NT2/D1 (cell line): ENCODE measurements around the gene CRYL1.

ENCODE experiments used
- DNase-seq: peaks from one replicate; pipeline ENCODE4 v3.0.0-alpha.2; 2011; ENCODE audit warnings: low read depth, low spot score
- H3K27me3 ChIP-seq: 2 replicates; pipeline ENCODE4 v1.6.0; 2011; ENCODE audit warnings: mild to moderate bottlenecking; ENCODE audit not compliant: insufficient read length, insufficient read depth
- H3K36me3 ChIP-seq: 2 replicates; pipeline ENCODE4 v1.6.1; 2011; ENCODE audit warnings: mild to moderate bottlenecking, low read length, mixed read lengths; ENCODE audit not compliant: insufficient read depth, insufficient read length
- H3K4me1 ChIP-seq: 2 replicates; pipeline ENCODE4 v1.5.1; 2011; ENCODE audit not compliant: insufficient read depth, insufficient read length
- H3K4me3 ChIP-seq: 2 replicates; pipeline ENCODE4 v1.5.1; 2011; ENCODE audit warnings: low read depth; ENCODE audit not compliant: insufficient read length
- H3K9ac ChIP-seq: 2 replicates; pipeline ENCODE4 v1.6.0; 2011; ENCODE audit warnings: low read depth; ENCODE audit not compliant: insufficient read length
- H3K9me3 ChIP-seq: 2 replicates; pipeline ENCODE4 v1.5.1; 2011; ENCODE audit warnings: mild to moderate bottlenecking, low read length; ENCODE audit not compliant: insufficient read depth
- SUZ12 ChIP-seq: IDR thresholded peaks from 2 replicates; pipeline ENCODE4 v1.6.1; 2011; ENCODE audit not compliant: insufficient read length, insufficient read depth; ENCODE audit errors: extremely low read depth
- YY1 ChIP-seq: IDR thresholded peaks from 2 replicates; pipeline ENCODE4 v1.6.1; 2011; ENCODE audit not compliant: insufficient read length, insufficient read depth
- ZNF274 ChIP-seq: IDR thresholded peaks from 2 replicates; pipeline ENCODE4 v1.6.1; 2011; ENCODE audit warnings: mild to moderate bottlenecking, low read depth, low read length

The CRYL1 gene

DNA sequence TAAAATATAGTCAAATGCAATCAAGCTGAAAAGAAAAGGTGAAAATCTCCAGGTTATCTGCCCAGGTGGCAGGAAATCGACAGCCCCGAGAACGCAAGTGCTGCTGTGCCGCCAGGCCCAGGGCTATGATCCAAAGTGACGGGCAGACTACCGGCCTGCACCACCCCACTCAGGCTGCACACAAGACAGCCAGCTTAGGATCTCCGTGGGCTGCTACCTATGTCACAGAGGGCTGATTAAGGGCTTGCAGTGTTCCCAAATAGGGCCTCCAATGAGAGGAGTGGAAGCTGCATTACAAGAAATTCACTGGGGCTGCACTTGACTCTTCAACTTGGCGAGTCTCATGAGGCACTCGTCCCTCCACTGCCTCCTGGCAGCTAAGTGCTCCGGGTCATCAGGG, 121.8 kb downstream of the CRYL1 start:
- no peak for DNase-seq

DNA sequence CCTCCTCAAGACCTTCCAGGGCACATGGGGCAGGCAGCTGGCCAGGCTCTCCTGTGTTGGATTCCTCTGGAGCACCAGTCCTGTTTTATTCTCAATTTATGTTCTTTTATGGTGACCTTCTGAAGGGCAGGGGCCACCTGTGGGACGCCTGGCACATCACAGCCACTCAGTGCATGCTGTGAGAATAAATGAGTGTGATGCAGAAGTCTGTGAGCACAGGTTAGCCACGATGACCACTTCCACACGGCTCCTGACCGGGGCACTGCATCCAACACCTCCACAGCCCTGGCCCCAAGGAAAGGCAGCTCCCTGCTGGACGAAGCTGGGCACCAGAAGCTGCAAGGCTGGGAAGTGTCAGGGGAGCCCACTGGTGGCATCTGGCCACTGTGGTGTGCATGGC, 122.8 kb downstream of the CRYL1 start:
- H3K27me3 ChIP-seq, result no peaks in the 10 kb centered on the region
- TF ChIP-seq ZNF274 (no peak), YY1 (no peak), SUZ12 (no peak)
- H3K9me3 ChIP-seq, result no peaks in the 10 kb centered on the region
- H3K36me3 ChIP-seq, result no peaks in the 10 kb centered on the region
- no peak overlapping the region for H3K4me3 ChIP-seq
- peaks cover 2% of the 10 kb centered on the region for H3K4me1 ChIP-seq
- DNase-seq, result no peak
- no peak overlapping the region for H3K9ac ChIP-seq

More for the DNA sequence above, 121.8 kb downstream of the CRYL1 start:
- Histone ChIP-seq H3K9ac (no peak overlapping the region), H3K4me1 (peaks cover 2% of the 10 kb centered on the region), H3K4me3 (no peak overlapping the region), H3K36me3 (no peaks in the 10 kb centered on the region), H3K9me3 (no peaks in the 10 kb centered on the region), H3K27me3 (no peaks in the 10 kb centered on the region)
- TF ChIP-seq SUZ12, result no peak
- TF ChIP-seq ZNF274, result no peak
- no peak for TF ChIP-seq YY1

GRCh38 chr13:20401931-20402856, 123.5 kb downstream of the CRYL1 start:
- Histone ChIP-seq H3K9ac (no peak overlapping the region), H3K4me1 (peaks cover 2% of the 10 kb centered on the region), H3K4me3 (no peak overlapping the region), H3K9me3 (no peaks in the 10 kb centered on the region), H3K27me3 (no peaks in the 10 kb centered on the region), H3K36me3 (no peaks in the 10 kb centered on the region)
- no peak for DNase-seq
- TF ChIP-seq SUZ12 (no peak), ZNF274 (no peak), YY1 (no peak)

DNA sequence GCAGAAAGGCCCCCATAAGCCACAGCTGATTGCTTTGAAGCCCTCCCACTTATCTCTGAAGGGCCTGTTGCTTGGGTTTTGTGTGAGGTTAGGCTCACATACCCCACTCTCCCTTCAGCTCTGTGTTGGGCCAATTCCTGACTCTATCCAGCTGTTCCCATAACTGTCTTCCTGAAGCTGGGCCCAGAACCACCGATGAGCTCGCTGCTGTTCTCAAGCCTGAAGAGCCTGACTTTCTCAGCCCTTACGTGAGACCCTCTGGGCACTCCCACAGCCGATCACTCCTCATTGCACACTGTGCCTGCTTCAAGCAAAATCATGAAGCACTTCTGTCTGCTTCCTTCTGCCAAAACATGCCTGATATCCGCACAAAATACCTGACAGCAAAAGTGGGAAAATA, 124.1 kb downstream of the CRYL1 start:
- Histone ChIP-seq H3K4me3 (no peak overlapping the region), H3K36me3 (no peaks in the 10 kb centered on the region), H3K9me3 (no peaks in the 10 kb centered on the region), H3K4me1 (peaks cover 2% of the 10 kb centered on the region), H3K27me3 (no peaks in the 10 kb centered on the region), H3K9ac (no peak overlapping the region)
- TF ChIP-seq YY1 (no peak), SUZ12 (no peak), ZNF274 (no peak)
- no peak for DNase-seq

- TF ChIP-seq YY1 (no peak), ZNF274 (no peak), SUZ12 (no peak)
Observed at GRCh38 chr13:20400774-20401173, 124.9 kb downstream of the CRYL1 start.

GRCh38 chr13:20399961-20400360, 125.7 kb downstream of the CRYL1 start:
- Histone ChIP-seq H3K9me3 (no peaks in the 10 kb centered on the region), H3K36me3 (no peaks in the 10 kb centered on the region), H3K27me3 (no peaks in the 10 kb centered on the region), H3K4me1 (no peaks in the 10 kb centered on the region), H3K9ac (no peak overlapping the region), H3K4me3 (no peak overlapping the region)
- TF ChIP-seq YY1 (no peak), ZNF274 (no peak), SUZ12 (no peak)
- DNase-seq, result no peak

More at GRCh38 chr13:20400774-20401173, 124.9 kb downstream of the CRYL1 start:
- DNase-seq, result no peak
- Histone ChIP-seq H3K9ac (no peak overlapping the region), H3K4me3 (no peak overlapping the region), H3K4me1 (peaks cover 2% of the 10 kb centered on the region), H3K9me3 (no peaks in the 10 kb centered on the region), H3K36me3 (no peaks in the 10 kb centered on the region), H3K27me3 (no peaks in the 10 kb centered on the region)

DNA sequence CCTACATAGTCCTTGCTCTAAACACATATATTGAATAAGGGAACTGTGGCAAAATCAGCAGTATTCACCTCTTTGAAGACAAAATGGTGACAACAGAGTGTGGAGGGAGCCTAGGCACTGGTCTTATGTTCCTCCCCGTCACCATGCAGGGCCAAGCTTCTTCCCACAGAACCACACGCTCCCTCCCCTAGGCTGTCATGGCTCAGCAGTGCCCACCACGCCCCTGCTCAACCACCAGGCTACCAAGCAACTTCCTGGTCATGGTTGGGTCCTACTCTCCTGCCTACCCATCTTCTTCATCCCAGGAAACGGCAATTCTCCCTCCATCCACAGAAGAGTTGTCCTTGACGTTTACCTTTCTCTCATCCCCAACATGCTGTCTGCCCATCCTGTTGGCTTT, 126.1 kb downstream of the CRYL1 start:
- no peaks in the 10 kb centered on the region for H3K36me3 ChIP-seq
- no peak overlapping the region for H3K9ac ChIP-seq
- TF ChIP-seq SUZ12 (no peak), YY1 (no peak), ZNF274 (no peak)
- no peak overlapping the region for H3K4me3 ChIP-seq
- no peaks in the 10 kb centered on the region for H3K27me3 ChIP-seq
- no peak for DNase-seq
- no peaks in the 10 kb centered on the region for H3K4me1 ChIP-seq
- H3K9me3 ChIP-seq, result no peaks in the 10 kb centered on the region
